Aorta (tissue), 5 donors: ENCODE measurements around the gene PDGFC. TPM values are rescaled to one million over a fixed set of nuclear protein-coding genes. Genes with fewer than 3 reads are reported as not detected.

Source experiments
- ATAC-seq: fragments of 200-7000 bp; cut with Tn5 transposase; one replicate; pipeline ENCODE4 v1.9.1; 2022; ENCODE audit warnings: moderate library complexity; ENCODE audit not compliant: low FRiP score
- DNase-seq, 2 donors: peaks; one replicate each; pipeline ENCODE4 v3.0.0-alpha.2; 2020
- H3K27ac ChIP-seq, 2 donors: one replicate each; pipeline ENCODE4 v1.5.1; 2013; ENCODE audit warnings: low read length in 2 of 2, mild to moderate bottlenecking in 2 of 2, moderate library complexity in 2 of 2, control low read depth in 1 of 2, inconsistent platforms in 1 of 2, low read depth in 1 of 2
- H3K27me3 ChIP-seq, 2 donors: one replicate each; pipeline ENCODE4 v1.6.1; 2013; ENCODE audit warnings: control low read depth in 1 of 2, low read length in 1 of 2, mild to moderate bottlenecking in 1 of 2, moderate library complexity in 1 of 2; ENCODE audit not compliant: insufficient read depth in 2 of 2, control insufficient read depth in 1 of 2
- H3K36me3 ChIP-seq, 2 donors: one replicate each; pipeline ENCODE4 v1.6.1; 2013; ENCODE audit warnings: control low read depth in 1 of 2, low read length in 1 of 2, mild to moderate bottlenecking in 1 of 2; ENCODE audit not compliant: insufficient read depth in 2 of 2, control insufficient read depth in 1 of 2
- H3K4me1 ChIP-seq, 2 donors: one replicate each; pipeline ENCODE4 v1.6.1; 2013; ENCODE audit warnings: low read length in 2 of 2, control low read depth in 1 of 2, mild to moderate bottlenecking in 1 of 2, moderate library complexity in 1 of 2; ENCODE audit not compliant: insufficient read depth in 2 of 2, control insufficient read depth in 1 of 2
- H3K4me3 ChIP-seq, 2 donors: one replicate each; pipeline ENCODE4 v1.5.1; 2013; ENCODE audit warnings: low read length in 2 of 2, control low read depth in 1 of 2, mild to moderate bottlenecking in 1 of 2
- H3K9me3 ChIP-seq: one replicate; pipeline ENCODE4 v1.6.1; 2013; ENCODE audit warnings: mild to moderate bottlenecking, low read length; ENCODE audit not compliant: control insufficient read depth
- WGBS, 2 donors: extraction: QIAGEN DNeasy Blood & Tissue Kit; methylation state at CpG; one replicate each; pipeline ENCODE4 v1.1.7; 2013; 5-methylcytosine and 5-hydroxymethylcytosine counted together
- intact Hi-C, 2 donors: fragments of 100-400 bp; cut with DNase I; formaldehyde crosslinking; loops; one replicate each; pipeline versions ENCODE4 v1.14.2 to v1.15.0; 2022
- polyA plus RNA-seq, 2 donors: library from polyadenylated mRNA; stranded (reverse); fragments of 200-250 nt; gene quantifications; one replicate each; pipeline ENCODE4 v1.2.3, GENCODE V29; 2013
- total RNA-seq, 2 donors: library from RNA; stranded (reverse); fragmentation: NEBNext Ultra II Directional; extraction: Animal tissue kit (Norgen Biotek cat#: 25700); gene quantifications; one replicate each; pipeline ENCODE4 v1.2.1, GENCODE V29; 2021
- donor health status: healthy with polysubstance abuse.
- donor health status: Bipolar disorder and iron deficiency.
- donor health status: DM: no; HTN: no; CAD: no.
- donor health status: DM: no; HTN: no; CAD: no.
- donor health status: DM: yes; HTN: yes; CAD: no.

PDGFC gene
- total and polyA plus RNA-seq, 4 donors: 11.8 to 51.5 (median 29.2) TPM

GRCh38 chr4:156783966-156784365 is 187.6 kb downstream of the PDGFC start:
- no peak overlapping the region for H3K27ac ChIP-seq
- H3K4me3 ChIP-seq: no peak overlapping the region
- no peaks in the 10 kb centered on the region for H3K9me3 ChIP-seq
- DNase-seq (no peak), ATAC-seq (no peak)
- H3K36me3 ChIP-seq: no peaks in the 10 kb centered on the region
- H3K27me3 ChIP-seq: no peaks in the 10 kb centered on the region
- 96 to 100% methylated on average over 2 of the region's 2 CpGs for WGBS, 2 donors
- H3K4me1 ChIP-seq: peaks cover 2 to 3% of the 10 kb centered on the region in 2 donors
- intact Hi-C loops: no loop called here

DNA sequence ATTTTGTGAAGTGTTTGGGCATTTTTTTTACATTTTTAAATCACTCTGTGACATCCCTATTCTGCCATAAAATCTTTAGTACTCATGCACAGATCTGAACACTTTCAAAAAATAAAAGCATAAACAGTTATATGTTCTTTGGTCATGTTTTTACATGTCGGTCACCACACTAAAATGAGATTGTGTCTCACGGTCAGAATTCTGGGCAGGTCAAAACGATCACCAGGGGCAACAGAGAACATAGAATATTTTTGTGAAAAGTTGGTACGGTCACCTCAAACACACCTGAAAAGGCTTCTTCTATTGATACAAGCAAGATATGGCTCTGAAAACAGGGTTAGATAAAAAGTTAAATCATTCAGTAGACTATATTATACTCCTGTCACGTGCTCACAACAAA is 189.1 kb downstream of the PDGFC start:
- no peak overlapping the region for H3K27ac ChIP-seq
- peaks cover 4 to 5% of the 10 kb centered on the region in 2 donors for H3K4me1 ChIP-seq
- no peak for ATAC-seq
- no peak for DNase-seq
- WGBS, 2 donors: 91 to 95% methylated on average over 5 of the region's 5 CpGs
- intact Hi-C loops: no loop called here
- no peaks in the 10 kb centered on the region for H3K27me3 ChIP-seq
- no peaks in the 10 kb centered on the region for H3K9me3 ChIP-seq
- H3K4me3 ChIP-seq: no peak overlapping the region
- H3K36me3 ChIP-seq: no peaks in the 10 kb centered on the region

- 41 to 58% methylated on average over 2 of the region's 2 CpGs for WGBS, 2 donors
- intact Hi-C loops: no loop called here
- peaks cover 4 to 5% of the 10 kb centered on the region in 2 donors for H3K4me1 ChIP-seq
- no peaks in the 10 kb centered on the region for H3K27me3 ChIP-seq
- H3K4me3 ChIP-seq: no peak overlapping the region
- DNase-seq (no peak), ATAC-seq (no peak)
- no peak overlapping the region for H3K27ac ChIP-seq
- no peaks in the 10 kb centered on the region for H3K9me3 ChIP-seq
- H3K36me3 ChIP-seq: no peaks in the 10 kb centered on the region
Observed at GRCh38 chr4:156781852-156782251, 189.7 kb downstream of the PDGFC start.

DNA sequence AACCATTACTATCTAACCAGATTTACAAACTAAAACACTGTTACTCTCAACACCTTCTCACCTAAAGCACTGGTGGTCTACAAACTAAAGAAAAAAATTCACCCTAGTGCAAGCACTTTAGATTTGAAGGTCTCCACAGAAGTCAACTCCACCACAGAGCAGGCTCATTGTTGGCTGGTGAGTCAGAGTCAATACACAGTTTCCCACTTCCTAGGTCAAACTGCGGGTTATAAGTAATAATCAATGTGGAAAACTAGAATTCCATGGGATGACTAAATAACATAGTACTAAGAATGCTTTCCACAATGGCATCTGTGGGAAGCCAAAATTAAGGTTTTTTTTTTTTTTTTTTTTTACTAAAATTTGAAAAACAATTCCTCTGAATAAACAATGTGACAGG is 191.8 kb downstream of the PDGFC start:
- ATAC-seq (no peak), DNase-seq (no peak)
- intact Hi-C loops: loop anchor here in 1 of 2 donors (10.0 kb wide), 1 partner anchor 235 kb away; no protein-coding TSS in a partner anchor
- WGBS, 2 donors: 95 to 100% methylated on average over 1 of the region's 1 CpG
- Histone ChIP-seq H3K27me3 (no peaks in the 10 kb centered on the region), H3K36me3 (no peaks in the 10 kb centered on the region), H3K4me3 (no peak overlapping the region), H3K4me1 (peaks cover 2 to 13% of the 10 kb centered on the region in 2 donors), H3K9me3 (no peaks in the 10 kb centered on the region), H3K27ac (peak overlapping the region; percentile 25 to 28)

GRCh38 chr4:156779042-156779441 is 192.6 kb downstream of the PDGFC start:
- 2 to 10% methylated on average over 4 of the region's 4 CpGs for WGBS, 2 donors
- H3K4me3 ChIP-seq: no peak overlapping the region
- H3K27ac ChIP-seq: no peak overlapping the region
- no peaks in the 10 kb centered on the region for H3K9me3 ChIP-seq
- no peak for ATAC-seq
- no peaks in the 10 kb centered on the region for H3K36me3 ChIP-seq
- peaks cover 4 to 13% of the 10 kb centered on the region in 2 donors for H3K4me1 ChIP-seq
- intact Hi-C loops: loop anchor here in 1 of 2 donors (10.0 kb wide), 1 partner anchor 234 kb away; no protein-coding TSS in a partner anchor
- H3K27me3 ChIP-seq: no peaks in the 10 kb centered on the region
- no peak for DNase-seq

DNA sequence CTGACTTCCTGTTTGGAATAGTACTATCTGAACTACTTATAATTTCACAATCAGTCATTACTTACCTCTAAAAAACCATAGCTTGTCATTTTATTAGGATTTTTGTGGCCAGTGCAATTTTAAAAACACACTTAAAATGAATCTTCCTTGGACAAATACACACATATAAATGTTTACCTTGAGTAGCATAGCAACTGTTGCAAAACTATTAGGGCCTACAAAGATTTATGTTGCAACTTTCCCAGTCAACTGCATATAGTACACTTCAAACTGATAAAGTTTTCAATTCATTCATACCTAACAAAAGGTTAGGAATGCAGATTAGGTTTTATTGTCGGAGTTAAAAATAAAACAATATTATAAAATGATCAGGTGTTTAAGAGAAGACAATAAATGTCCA is 193.0 kb downstream of the PDGFC start:
- intact Hi-C loops: loop anchor here in 1 of 2 donors (10.0 kb wide), 1 partner anchor 234 kb away; no protein-coding TSS in a partner anchor
- H3K36me3 ChIP-seq: no peaks in the 10 kb centered on the region
- ATAC-seq (no peak), DNase-seq (no peak)
- H3K4me3 ChIP-seq: no peak overlapping the region
- no peaks in the 10 kb centered on the region for H3K9me3 ChIP-seq
- 30 to 46% methylated on average over 1 of the region's 1 CpG for WGBS, 2 donors
- no peaks in the 10 kb centered on the region for H3K27me3 ChIP-seq
- H3K4me1 ChIP-seq: peaks cover 6 to 13% of the 10 kb centered on the region in 2 donors
- no peak overlapping the region for H3K27ac ChIP-seq

GRCh38 chr4:156778093-156778492 is 193.5 kb downstream of the PDGFC start:
- intact Hi-C loops: loop anchor here in 1 of 2 donors (10.0 kb wide), 1 partner anchor 233 kb away; no protein-coding TSS in a partner anchor
- Histone ChIP-seq H3K4me1 (peaks cover 6 to 13% of the 10 kb centered on the region in 2 donors), H3K27me3 (no peaks in the 10 kb centered on the region), H3K36me3 (no peaks in the 10 kb centered on the region), H3K4me3 (no peak overlapping the region), H3K27ac (no peak overlapping the region), H3K9me3 (no peaks in the 10 kb centered on the region)
- WGBS, 2 donors: 11 to 16% methylated on average over 1 of the region's 1 CpG
- ATAC-seq (no peak), DNase-seq (no peak)

DNA sequence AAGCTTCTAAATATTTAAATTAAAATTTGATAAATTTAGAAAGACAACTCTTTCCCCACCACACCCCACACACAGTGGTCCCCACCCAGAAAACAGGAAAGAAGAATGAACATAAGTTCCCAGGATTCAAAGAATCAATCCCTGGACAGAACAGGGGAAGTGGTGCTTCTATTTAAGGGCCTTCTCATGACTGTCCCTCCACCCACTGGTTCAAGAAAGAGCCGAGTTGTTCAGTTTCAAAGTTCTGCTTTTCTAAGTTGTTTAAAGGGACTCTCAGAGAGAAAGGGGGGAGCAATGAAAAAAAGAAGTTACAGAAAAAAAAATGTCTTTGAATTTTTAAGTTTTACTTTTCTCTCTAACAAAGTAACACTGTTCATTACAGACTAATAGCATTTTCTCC is 195.8 kb downstream of the PDGFC start:
- ATAC-seq (no peak), DNase-seq (no peak)
- H3K36me3 ChIP-seq: no peaks in the 10 kb centered on the region
- H3K9me3 ChIP-seq: no peaks in the 10 kb centered on the region
- intact Hi-C loops: loop anchor here in 1 of 2 donors (10.0 kb wide), 1 partner anchor 231 kb away; no protein-coding TSS in a partner anchor
- no peak overlapping the region for H3K27ac ChIP-seq
- H3K4me1 ChIP-seq: peaks cover 8 to 12% of the 10 kb centered on the region in 2 donors
- no peaks in the 10 kb centered on the region for H3K27me3 ChIP-seq
- no peak overlapping the region for H3K4me3 ChIP-seq
- 1 to 4% methylated on average over 1 of the region's 1 CpG for WGBS, 2 donors

DNA sequence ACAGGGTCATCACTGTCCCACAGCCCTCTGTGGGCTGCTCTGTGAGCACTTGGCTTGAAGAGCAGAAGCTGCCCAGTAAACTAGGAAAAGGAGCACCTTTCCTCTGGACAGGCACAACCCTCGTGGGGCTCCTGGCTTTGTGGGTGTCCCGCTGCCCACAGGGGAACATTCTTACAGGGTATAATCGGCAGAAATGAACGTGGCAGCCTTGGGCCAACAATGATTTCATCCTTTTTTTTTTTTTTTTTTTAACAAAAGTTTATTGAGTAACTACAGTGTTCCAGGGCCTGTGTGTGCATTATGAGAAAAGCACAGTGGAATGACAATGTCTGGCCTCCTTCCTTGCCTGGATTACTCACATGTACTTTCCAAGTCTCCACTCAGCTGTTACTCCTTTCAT is 197.2 kb downstream of the PDGFC start:
- Histone ChIP-seq H3K27me3 (no peaks in the 10 kb centered on the region), H3K27ac (peak overlapping the region; percentile 68 to 82), H3K4me3 (no peak overlapping the region), H3K4me1 (peaks cover 8 to 11% of the 10 kb centered on the region in 2 donors), H3K9me3 (no peaks in the 10 kb centered on the region), H3K36me3 (no peaks in the 10 kb centered on the region)
- WGBS, 2 donors: 4 to 5% methylated on average over 4 of the region's 4 CpGs
- intact Hi-C loops: loop anchor here (5.0 to 10.0 kb wide), 4 partner anchors 168 to 230 kb away; no protein-coding TSS in a partner anchor
- ATAC-seq (peak; percentile 73), DNase-seq (peak; percentile 41 to 72)
